ENCODE data around the gene DPP8. TPM values are rescaled to one million over a fixed set of nuclear protein-coding genes. Genes with fewer than 3 reads are reported as not detected.

The DPP8 gene
- total and polyA plus RNA-seq, 2 donors (not counting 1 experiment from before 2014, with no cell fraction given), result 29.9 to 45.4 TPM

GRCh38 chr15:65517866-65518207 is 348 bp upstream of the DPP8 start:
- Histone ChIP-seq H3K4me2 (ENCODE audit: extremely low read depth, insufficient read depth, low read length) (peak overlapping the region; percentile 78), H3K27ac (ENCODE audit: insufficient read depth, low read length) (peak overlapping the region; percentile 20), H2AFZ (ENCODE audit: low read length) (peak overlapping the region; percentile 92), H3K27me3 (ENCODE audit: control insufficient read depth, insufficient read depth, low read length) (no peaks in the 10 kb centered on the region), H3K4me1 (ENCODE audit: control insufficient read depth, extremely low read depth, insufficient read depth, low read length) (peaks cover 6% of the 10 kb centered on the region), H3K9ac (ENCODE audit: insufficient read depth, low read length) (no peak overlapping the region), H4K20me1 (ENCODE audit: control insufficient read depth, extremely low read depth, insufficient read depth, low read length) (no peaks in the 10 kb centered on the region), H3K4me3 (replicated peaks in 1 of 4; ENCODE audit: control extremely low read depth in 1 of 4, insufficient read depth in 1 of 4, low read depth in 3 of 4, low read length in 4 of 4) (peak overlapping the region in 3 of 4 experiments; percentile 94 to 99 (median 97)), H3K36me3 (ENCODE audit: control insufficient read depth, insufficient read depth, low read length) (no peaks in the 10 kb centered on the region), H3K79me2 (ENCODE audit: control insufficient read depth, insufficient read depth, low read length) (peaks cover 34% of the 10 kb centered on the region), H3K9me3 (ENCODE audit: control insufficient read depth, insufficient read depth, low read depth, low read length) (no peaks in the 10 kb centered on the region)
- TF ChIP-seq CTCF (conservative IDR thresholded peaks at IDR 0.05 in 1 of 2, IDR thresholded peaks at IDR 0.05 in 1 of 2; ENCODE audit: low read depth in 1 of 2, low read length in 2 of 2) (no peak), EZH2 (IDR thresholded peaks at IDR 0.05; ENCODE audit: low read length, missing control alignments) (no peak)
- DNase-seq (ENCODE audit: low read depth in 2 of 2), result no peak

- H3K4me3 ChIP-seq (replicated peaks in 1 of 4; ENCODE audit: control extremely low read depth in 1 of 4, insufficient read depth in 1 of 4, low read depth in 3 of 4, low read length in 4 of 4), result no peak overlapping the region
- H3K9ac ChIP-seq (ENCODE audit: insufficient read depth, low read length), result no peak overlapping the region
- no peak overlapping the region for H3K4me2 ChIP-seq (ENCODE audit: extremely low read depth, insufficient read depth, low read length)
- no peak overlapping the region for H3K27ac ChIP-seq (ENCODE audit: insufficient read depth, low read length)
- H3K9me3 ChIP-seq (ENCODE audit: control insufficient read depth, insufficient read depth, low read depth, low read length), result no peaks in the 10 kb centered on the region
- no peak overlapping the region for H2AFZ ChIP-seq (ENCODE audit: low read length)
- H3K27me3 ChIP-seq (ENCODE audit: control insufficient read depth, insufficient read depth, low read length), result no peaks in the 10 kb centered on the region
- H4K20me1 ChIP-seq (ENCODE audit: control insufficient read depth, extremely low read depth, insufficient read depth, low read length), result no peaks in the 10 kb centered on the region
- peaks cover 6% of the 10 kb centered on the region for H3K4me1 ChIP-seq (ENCODE audit: control insufficient read depth, extremely low read depth, insufficient read depth, low read length)
- H3K79me2 ChIP-seq (ENCODE audit: control insufficient read depth, insufficient read depth, low read length), result peaks cover 36% of the 10 kb centered on the region
- H3K36me3 ChIP-seq (ENCODE audit: control insufficient read depth, insufficient read depth, low read length), result peaks cover 3% of the 10 kb centered on the region
- DNase-seq (ENCODE audit: low read depth in 2 of 2), result peak; percentile 67 to 88
- TF ChIP-seq EZH2 (IDR thresholded peaks at IDR 0.05; ENCODE audit: low read length, missing control alignments), result no peak
These were observed 4.6 kb downstream of the DPP8 start for GRCh38 chr15:65512807-65513416.

- no peaks in the 10 kb centered on the region for H4K20me1 ChIP-seq (ENCODE audit: control insufficient read depth, extremely low read depth, insufficient read depth, low read length)
- H3K79me2 ChIP-seq (ENCODE audit: control insufficient read depth, insufficient read depth, low read length), result peaks cover 34% of the 10 kb centered on the region
- H3K36me3 ChIP-seq (ENCODE audit: control insufficient read depth, insufficient read depth, low read length), result peaks cover 3% of the 10 kb centered on the region
- H3K4me3 ChIP-seq (replicated peaks in 1 of 4; ENCODE audit: control extremely low read depth in 1 of 4, insufficient read depth in 1 of 4, low read depth in 3 of 4, low read length in 4 of 4), result no peak overlapping the region
- H3K27ac ChIP-seq (ENCODE audit: insufficient read depth, low read length), result no peak overlapping the region
- no peaks in the 10 kb centered on the region for H3K9me3 ChIP-seq (ENCODE audit: control insufficient read depth, insufficient read depth, low read depth, low read length)
- no peak overlapping the region for H3K9ac ChIP-seq (ENCODE audit: insufficient read depth, low read length)
- H3K4me1 ChIP-seq (ENCODE audit: control insufficient read depth, extremely low read depth, insufficient read depth, low read length), result peaks cover 6% of the 10 kb centered on the region
- H3K4me2 ChIP-seq (ENCODE audit: extremely low read depth, insufficient read depth, low read length), result no peak overlapping the region
- H3K27me3 ChIP-seq (ENCODE audit: control insufficient read depth, insufficient read depth, low read length), result no peaks in the 10 kb centered on the region
- H2AFZ ChIP-seq (ENCODE audit: low read length), result no peak overlapping the region
- no peak for DNase-seq (ENCODE audit: low read depth in 2 of 2)
- no peak for TF ChIP-seq CTCF (conservative IDR thresholded peaks at IDR 0.05 in 1 of 2, IDR thresholded peaks at IDR 0.05 in 1 of 2; ENCODE audit: low read depth in 1 of 2, low read length in 2 of 2)
- no peak for TF ChIP-seq EZH2 (IDR thresholded peaks at IDR 0.05; ENCODE audit: low read length, missing control alignments)
These were observed 5.3 kb downstream of the DPP8 start for GRCh38 chr15:65512189-65512588.
